Sciatic nerve (tissue), 2 donors: Measurements from ENCODE around the gene EEF1AKMT2. TPM values are rescaled to one million over a fixed set of nuclear protein-coding genes. Genes with fewer than 3 reads are reported as not detected.

Experiments
- ATAC-seq: fragments of 200-7000 bp; cut with Tn5 transposase; one replicate; pipeline ENCODE4 v1.9.1; 2020; ENCODE audit warnings: mild to moderate bottlenecking, moderate library complexity
- DNase-seq: peaks from one replicate; pipeline ENCODE4 v3.0.0-alpha.2; 2020; ENCODE audit warnings: low spot score
- intact Hi-C: fragments of 100-400 bp; cut with DNase I; formaldehyde crosslinking; loops from one replicate; pipeline ENCODE4 v1.14.2; 2022
- total RNA-seq: library from RNA; stranded (reverse); fragmentation: NEBNext Ultra II Directional; extraction: Animal tissue kit (Norgen Biotek cat#: 25700); gene quantifications from one replicate; pipeline ENCODE4 v1.2.1, GENCODE V29; 2021
- donor health status: DM: no; HTN: no; CAD: no.
- donor health status: DM: no; HTN: no; CAD: no.

Gene EEF1AKMT2
- total RNA-seq, 1 donor from 2014 or later: 21.3 TPM

DNA sequence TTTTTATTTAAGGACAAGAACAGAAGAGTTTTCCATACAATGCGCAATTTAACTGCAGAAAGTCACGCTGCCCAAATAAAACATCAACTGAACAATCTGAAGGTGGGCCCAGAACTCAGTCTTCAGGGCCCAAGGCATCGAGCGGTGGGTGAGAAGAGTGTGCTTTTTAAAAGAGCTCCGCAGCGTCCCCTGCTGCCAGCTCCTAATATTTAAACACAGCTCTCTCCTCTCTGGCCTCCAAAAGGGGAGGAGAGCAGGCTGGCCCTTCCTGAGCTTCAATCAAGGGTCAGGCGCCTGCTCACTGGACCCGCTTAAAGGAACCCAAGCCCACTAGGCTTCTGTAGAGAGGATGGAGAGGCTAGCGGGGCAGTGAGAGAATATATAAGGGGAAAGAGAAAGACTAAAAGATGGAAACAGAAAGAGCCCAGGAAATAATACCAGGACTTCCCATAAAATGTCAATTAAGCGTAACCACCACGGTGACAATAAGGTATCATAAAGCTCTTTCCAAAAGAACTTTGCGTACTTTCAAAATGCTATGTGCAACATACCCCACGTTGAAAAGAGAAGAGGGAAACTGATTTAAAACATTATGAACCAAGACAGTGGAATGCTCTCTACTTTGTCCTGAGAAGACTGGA is 50.3 kb downstream of the EEF1AKMT2 start:
- intact Hi-C loops: loop anchor here (5.0 kb wide), 1 partner anchor 119 kb away; no protein-coding TSS in a partner anchor
- DNase-seq: peak; percentile 94
- peak; percentile 83 for ATAC-seq

DNA sequence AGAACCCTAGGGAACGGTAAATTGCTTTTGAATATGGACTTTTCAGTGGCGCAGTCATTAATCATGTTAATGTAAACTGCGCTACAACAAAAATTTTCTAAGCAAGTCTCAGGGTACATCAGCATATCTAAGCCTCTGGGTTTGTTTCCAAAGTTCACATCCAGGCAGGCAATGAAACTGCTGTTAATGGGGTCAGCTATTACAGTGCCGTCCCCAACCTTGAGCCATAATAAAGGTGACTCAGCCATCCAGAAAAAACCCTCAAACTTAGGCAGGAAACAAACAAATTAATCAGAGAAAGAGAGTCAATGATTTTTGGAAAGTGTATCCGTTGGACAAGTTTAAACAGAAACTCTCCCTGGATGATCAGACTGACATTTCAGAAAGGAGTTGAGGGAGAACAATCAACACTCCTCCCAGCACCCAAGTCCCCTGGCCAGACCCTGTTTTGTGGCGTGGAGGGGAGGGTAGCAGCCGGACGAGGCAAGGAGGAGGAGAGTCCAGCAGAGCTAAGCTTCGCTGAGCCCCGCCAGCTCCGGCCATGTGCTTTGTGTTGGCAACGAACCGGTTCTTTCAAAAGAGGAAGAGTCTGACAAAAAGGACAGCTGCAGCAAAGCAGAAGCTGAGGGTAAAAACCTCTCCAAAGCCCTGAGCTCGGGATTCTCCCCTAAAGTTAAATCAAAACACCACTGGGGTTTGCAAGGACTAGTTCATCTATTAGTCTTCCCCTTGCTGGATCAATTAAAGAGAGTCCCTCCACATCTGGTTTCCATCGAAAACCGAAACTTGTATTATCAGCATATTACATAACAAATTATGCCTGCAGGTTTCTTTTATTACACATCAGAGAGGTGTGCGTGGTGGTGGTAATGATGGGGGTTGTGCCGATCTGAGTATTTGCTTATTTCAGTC is 51.1 kb downstream of the EEF1AKMT2 start:
- ATAC-seq (peak; percentile 61), DNase-seq (peak; percentile 84)
- intact Hi-C loops: loop anchor here (5.0 kb wide), 1 partner anchor 118 kb away; no protein-coding TSS in a partner anchor

DNA sequence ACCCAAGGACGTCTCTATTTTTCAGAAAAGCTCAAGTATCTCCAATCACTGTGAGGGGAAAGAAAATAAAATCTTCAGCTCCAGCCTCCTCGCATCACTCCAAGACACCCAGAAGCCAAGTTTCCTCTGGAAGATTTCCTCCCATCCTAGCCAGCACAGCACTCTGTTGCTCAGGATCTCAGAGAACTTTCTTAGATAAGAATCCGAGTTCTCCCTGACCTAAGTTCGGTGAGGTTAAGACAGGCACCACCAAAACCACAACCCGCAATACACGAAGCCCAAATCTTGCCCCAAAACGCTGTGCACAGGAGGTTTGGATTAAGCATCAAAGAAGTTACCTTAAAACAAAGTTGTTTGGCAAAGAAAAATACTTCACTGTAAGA is 51.7 kb downstream of the EEF1AKMT2 start:
- no peak for DNase-seq
- no peak for ATAC-seq
- intact Hi-C loops: loop anchor here (5.0 kb wide), 1 partner anchor 118 kb away; no protein-coding TSS in a partner anchor

DNA sequence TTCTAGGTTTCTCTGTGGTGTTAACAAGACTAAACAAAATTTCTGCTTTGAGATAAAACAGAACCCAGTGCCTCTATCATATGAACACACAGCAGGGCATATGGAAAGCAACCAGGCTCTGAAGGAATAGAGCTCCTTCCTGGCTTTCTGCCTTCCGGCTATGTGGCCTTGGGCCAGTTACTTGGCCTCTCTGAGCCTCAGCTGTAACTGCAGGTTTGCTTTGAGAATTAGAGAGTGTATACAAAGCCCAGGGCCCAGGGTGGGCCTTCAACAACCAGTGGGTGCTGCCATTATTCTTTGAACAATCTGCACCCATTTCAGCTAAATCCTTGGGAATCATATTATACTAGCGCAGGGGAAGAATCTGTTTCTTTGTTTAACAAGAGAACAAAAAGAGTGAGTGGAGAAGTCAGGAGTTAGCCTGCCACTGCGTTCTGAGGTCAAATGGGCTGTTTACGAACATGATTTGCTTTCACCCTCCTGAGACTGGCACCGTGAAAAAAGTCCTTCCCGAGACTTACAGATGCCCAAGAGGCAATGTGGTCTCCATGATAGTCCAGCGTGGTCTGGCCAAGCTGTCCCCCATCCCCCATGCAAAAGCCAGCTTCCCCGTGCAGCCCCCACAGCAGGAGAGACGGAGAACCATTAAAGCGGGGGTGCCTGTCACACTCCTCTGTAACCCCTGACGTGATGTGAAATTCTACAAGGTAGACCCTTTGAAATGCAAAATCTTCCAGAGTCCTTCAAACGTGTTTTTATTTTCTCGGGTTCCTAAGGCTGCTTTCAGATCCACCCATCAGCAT is 52.4 kb downstream of the EEF1AKMT2 start:
- ATAC-seq (no peak), DNase-seq (no peak)
- intact Hi-C loops: no loop called here

DNA sequence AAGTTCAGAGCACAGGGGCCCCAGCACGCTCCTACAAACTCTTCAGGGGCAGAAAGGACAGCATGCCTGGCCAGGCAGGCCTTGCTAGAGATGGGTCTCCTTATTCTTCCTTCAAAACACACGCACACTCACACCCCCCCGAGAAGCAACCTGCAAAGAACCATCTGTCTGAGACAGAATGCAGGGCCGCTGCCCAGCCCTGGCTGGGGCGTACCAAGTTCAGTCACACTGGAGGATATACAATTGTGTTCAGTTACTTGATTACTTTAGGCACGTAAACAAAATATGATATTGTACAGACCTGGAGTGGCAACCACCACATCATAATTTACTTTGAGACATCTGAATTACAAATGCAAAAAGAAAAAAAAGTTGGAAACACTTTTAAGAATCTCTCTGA is 53.2 kb downstream of the EEF1AKMT2 start:
- ATAC-seq (no peak), DNase-seq (no peak)
- intact Hi-C loops: no loop called here

DNA sequence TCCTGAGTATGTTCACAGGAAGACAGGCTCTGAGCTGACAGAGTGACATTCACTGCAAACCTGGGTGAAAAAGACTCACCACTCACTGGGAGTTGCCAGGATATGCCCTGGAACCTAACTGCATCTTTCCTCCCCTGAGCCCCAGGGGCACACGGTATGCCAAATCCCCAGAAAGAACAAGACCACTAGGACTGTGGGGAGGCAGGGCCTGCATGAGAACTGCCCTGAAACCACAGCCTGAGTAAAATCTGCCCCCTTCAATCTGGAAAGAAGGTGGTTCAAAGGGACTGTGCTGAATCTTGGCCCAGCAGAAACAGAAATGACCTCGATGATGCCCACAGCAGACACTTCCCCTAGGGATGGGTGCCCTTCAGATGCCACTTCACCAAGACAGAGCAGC is 54.0 kb downstream of the EEF1AKMT2 start:
- ATAC-seq: no peak
- DNase-seq: no peak
- intact Hi-C loops: no loop called here

DNA sequence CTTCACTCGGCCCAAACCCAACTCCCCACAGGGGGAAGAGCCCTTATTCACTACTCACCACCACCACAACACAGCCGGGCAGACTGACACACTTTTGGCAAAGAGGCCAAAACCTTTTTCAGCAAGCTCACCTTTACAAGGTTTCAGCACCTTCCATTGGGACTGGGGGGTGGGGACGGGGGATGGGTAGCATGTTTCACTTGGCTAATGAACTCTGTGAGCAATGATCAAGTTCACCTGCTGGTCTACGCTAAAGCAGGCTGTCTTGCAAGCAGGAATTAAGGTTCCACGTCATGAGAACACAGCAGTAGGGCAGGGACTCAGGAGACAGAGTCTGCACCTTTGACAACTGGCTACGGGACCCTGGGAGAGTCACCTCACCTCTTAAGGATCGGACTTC is 54.5 kb downstream of the EEF1AKMT2 start:
- DNase-seq: no peak
- ATAC-seq: no peak
- intact Hi-C loops: no loop called here

DNA sequence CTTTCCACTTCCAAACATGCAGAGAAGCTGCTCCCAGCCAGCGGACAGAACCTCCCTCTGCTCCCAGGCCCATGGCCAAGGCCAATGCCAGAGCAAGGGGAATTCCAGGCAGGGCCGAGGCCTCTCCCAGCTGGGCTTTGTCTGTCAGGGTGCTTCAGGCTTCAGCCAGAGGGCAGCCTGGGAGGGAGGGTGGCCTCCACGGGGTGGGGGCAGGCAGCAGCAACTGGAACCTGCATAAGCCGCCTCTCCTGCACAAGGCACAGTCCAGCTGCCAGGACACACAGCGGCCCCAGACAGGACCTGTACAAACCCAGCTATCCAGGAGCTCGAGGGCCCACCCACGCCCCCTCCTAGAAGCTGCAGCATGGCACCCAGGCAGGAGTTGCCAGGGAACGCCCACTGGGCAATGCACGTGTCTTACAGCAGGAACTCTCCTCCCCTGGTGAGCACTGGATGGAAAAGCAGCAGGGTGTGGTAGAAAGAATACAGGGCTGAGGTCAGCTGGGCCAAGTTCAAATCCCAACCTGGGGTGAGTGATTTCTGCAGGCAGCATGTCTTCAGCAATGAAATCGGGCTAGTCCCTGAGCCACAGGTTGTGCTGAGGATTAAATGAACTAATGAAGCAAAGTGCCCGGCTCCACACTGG is 55.1 kb downstream of the EEF1AKMT2 start:
- ATAC-seq: peak; percentile 60
- intact Hi-C loops: no loop called here
- peak; percentile 85 for DNase-seq

DNA sequence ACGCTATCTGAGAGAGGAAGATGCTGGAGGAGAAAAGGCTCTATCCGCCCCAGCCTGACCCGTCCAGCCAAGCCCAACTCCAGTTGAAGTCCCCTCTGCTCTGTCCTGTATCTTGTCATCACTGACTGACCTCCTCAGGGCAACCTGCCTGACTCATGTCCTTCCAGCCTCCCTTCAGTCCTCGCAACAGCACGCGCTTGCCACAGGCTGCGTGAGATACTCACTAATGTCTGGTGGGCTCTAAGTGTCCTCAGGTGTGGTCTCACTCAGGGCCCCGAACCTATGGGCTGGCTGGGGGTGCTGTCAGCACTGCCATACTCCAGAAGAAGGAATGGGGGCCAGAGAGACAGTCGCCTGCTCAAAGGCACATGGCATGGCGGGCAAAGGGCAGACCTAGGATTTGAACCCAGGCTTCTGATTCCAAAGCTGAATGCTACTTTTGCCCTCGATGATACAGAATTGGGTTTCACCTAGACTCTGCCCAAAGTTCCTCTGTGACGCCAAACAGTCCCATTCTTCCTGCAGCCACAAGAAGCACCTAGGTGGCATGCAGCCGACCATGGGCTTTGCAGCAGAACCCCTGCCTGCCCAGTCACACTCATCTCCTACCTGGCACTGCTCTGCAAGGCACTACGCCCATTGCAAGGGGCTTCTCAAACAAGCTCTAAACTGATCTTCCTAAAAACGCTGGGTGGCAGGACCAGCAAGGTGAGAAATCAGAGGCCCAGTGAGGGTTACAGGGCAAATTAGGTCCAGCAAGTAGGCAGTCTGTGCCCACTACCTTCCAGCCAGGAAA is 56.0 kb downstream of the EEF1AKMT2 start:
- ATAC-seq (no peak), DNase-seq (no peak)
- intact Hi-C loops: no loop called here

DNA sequence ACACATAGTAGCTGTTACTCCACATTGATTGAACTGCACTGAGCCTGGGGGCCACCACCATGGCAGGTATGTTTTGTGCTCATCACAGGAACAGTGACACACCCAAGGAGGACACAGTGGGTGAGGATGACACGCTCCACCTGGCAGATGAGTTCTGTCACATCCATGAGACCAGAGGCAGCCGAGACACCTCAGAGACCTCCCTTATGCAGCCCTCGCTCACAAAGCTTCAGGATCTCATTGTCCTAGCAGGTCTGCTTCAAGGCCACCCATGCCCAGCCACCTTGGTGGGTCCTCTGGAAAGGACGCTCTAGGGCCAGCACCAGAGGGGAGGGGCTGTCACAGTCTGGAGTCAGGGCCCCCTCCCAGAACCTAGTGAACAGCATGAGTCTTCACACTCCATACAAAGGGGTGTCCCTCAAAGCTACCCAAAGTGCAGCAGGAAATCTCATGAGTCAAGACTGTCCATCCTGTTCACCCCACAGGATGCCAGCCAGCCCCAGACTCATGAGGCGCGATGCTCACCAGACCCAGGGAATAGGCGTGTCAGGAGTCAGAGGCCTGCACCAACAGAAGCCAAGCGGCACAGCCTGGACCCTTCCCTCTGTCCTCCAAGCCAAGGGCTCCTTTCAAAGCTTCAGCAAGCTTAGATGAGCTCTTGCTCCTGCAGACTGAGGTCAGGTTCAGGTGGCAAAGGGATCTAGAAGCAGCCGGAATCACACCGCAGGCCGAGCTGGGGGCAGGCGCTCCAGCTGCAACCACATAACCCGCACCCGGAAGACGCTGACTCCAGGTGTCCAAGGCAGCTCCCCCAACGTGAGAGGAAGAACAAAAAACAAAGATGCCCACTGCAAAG is 57.1 kb downstream of the EEF1AKMT2 start:
- intact Hi-C loops: no loop called here
- ATAC-seq (no peak), DNase-seq (no peak)

DNA sequence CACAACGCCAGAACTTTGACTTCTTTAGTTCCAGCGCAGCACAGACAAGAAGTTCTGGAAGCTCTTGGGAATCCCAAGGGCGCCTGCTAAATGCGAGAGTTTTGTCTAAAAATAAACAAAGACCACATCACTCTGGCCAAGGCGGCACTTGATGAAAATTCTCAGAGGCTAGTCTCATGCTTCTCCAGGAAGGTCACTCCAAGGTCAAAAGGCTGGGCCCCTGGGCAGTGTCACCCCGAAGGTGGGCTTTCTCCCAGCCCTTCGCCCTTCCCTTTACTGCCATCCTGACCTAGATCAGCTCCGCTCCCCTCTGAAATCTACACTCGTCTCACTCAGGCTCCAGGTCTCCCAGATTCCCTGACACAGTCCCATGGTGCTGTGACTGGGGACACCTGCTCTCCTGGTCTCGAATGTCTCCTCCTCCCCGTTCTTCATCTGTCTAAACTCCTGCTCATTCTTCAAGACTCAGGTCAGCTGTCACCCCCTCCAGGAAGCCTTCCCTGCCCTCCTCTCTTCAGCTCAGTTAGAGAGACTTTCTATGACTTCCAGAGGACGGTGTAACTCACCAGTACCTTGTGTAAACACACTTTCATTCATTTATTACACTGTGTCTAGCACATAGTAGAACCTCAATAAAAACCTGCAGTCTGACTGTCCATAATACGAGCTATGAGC is 58.0 kb downstream of the EEF1AKMT2 start:
- ATAC-seq: peak; percentile 4
- DNase-seq: no peak
- intact Hi-C loops: no loop called here

DNA sequence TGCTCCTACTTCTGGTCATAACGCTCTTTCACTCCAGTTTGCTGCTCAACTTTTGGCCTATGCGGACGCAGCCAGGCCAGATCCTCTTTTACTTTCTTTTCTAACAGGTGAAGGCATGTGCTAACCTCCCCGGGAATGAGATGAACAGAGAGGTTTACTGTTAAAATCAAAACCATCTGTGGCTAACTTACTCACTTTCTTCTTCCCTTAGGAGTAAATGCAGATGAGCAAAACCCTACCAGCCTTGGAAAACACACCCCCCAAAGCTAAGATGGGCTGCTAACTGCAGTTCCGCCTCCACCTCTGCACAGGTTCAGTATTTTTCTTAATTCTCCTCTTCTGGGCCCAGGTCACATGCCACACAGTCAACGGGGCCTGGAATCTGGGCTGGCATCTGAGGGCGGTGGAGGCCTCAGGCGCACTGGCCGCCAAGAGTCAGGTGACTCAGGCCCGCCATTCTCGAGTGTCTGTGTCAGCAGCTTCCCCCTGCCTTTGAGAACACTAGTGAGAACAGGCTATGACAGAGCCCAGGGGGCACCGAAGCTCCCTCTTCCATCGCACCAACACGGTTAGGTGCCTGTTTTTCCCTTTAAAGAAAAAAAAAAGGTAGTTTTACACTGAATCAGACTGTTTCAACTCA is 58.6 kb downstream of the EEF1AKMT2 start:
- intact Hi-C loops: no loop called here
- DNase-seq (peak; percentile 82), ATAC-seq (peak; percentile 57)

DNA sequence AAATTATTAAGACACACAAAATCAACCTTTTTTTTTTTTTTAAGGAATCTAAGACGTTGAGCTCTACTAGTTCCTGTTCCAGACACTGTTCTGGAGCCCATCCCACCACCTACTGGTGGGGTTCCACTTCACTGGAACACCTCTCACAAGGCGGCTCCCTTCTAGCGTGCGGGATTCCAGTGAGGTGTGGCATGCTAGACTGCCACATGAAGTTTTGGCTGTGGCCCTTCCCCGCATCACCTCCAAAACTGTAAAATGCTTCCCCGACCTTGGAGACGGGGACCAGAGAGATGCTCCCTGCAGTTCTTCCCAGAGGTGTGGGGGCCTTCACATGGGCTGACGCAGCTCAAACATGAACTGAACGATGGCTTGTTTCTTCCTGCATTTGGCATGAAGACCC is 60.1 kb downstream of the EEF1AKMT2 start:
- ATAC-seq (no peak), DNase-seq (no peak)
- intact Hi-C loops: no loop called here

DNA sequence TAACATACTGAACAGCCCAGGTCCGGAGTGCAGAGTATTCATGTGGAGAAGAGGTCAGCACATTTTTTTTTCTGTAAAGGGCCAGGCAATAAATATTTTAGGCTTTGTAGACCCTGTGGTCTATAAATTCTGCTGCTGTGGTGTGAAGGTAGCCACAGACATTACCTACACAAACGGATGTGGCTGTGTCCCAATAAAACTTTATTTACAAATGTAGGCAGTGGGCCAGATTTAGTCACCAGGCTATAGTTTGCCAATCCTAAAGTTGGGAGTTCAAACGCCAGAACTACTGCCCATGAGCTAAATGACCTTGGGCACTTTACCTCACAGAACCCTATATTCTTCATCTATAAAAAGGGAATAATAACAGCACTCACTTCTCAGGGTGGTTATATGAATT is 60.9 kb downstream of the EEF1AKMT2 start:
- no peak for DNase-seq
- ATAC-seq: no peak
- intact Hi-C loops: no loop called here

DNA sequence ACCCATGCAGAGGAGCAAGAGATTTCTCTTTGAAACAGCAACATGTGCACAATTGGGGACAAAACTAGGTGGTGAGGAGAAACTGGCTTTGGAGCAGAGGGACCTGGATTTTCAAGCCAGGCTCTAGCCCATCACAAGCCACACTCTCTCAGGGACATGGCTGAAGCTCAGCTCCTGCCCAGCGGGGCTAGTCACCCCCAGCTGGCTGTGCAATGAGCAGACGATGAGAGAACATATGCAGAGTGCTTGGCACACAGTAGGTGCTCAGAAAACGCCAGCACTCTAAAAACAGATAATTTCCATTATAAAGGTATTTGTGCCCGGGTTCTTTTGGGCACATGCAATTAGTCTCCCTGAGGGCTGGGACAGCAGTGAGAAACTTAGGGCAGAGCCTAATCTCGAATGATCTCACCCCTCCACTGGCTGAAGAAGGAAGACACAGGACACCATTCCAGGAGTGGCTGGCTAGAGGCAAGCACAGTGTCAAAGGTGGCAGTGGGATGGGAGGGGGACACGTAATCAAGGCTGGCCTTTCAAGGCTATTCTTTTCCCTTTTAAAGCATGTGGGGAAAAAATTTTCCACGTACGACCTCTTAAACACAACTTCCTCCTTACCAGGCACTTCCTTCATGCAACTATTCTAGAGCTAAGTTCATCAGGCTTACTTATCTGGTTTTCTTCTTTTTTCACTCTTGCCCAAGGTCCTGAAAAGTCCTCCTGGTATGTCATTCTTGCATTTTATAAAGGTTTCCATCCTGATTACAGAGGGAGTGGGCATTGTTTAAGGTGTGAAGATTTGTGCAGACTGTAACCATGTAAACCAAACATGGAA is 62.6 kb downstream of the EEF1AKMT2 start:
- ATAC-seq (no peak), DNase-seq (no peak)
- intact Hi-C loops: no loop called here
